Measurements from ENCODE around the gene LPP. TPM values are rescaled to one million over a fixed set of nuclear protein-coding genes. Genes with fewer than 3 reads are reported as not detected.

The LPP gene
- total RNA-seq, 1 donor from 2014 or later = 93.9 TPM

DNA sequence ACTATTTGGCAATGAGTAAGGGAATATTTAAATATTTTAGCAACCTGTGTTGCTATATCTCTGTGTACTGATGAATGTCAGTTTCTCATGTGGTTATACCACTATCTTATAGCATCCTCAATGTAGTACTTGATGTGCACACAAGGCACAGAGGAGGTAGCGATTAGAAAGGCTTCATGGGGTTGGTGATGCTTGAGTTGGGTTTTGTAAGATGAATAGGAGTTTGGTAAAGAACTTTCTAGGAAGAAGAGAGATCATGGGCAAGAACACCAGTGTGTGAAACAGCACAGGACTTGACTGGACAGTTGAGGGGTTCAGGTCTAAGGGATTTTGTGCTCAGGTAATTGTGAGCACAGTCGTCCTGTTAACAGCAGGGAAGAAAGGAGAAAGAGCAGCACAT is 38.1 kb downstream of the LPP start:
- DNase-seq (ENCODE audit: low read depth) = no peak
- no peak overlapping the region for H3K4me3 ChIP-seq (ENCODE audit: low read depth, low read length)
- TF ChIP-seq, protein P1, sequence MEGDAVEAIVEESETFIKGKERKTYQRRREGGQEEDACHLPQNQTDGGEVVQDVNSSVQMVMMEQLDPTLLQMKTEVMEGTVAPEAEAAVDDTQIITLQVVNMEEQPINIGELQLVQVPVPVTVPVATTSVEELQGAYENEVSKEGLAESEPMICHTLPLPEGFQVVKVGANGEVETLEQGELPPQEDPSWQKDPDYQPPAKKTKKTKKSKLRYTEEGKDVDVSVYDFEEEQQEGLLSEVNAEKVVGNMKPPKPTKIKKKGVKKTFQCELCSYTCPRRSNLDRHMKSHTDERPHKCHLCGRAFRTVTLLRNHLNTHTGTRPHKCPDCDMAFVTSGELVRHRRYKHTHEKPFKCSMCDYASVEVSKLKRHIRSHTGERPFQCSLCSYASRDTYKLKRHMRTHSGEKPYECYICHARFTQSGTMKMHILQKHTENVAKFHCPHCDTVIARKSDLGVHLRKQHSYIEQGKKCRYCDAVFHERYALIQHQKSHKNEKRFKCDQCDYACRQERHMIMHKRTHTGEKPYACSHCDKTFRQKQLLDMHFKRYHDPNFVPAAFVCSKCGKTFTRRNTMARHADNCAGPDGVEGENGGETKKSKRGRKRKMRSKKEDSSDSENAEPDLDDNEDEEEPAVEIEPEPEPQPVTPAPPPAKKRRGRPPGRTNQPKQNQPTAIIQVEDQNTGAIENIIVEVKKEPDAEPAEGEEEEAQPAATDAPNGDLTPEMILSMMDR (conservative IDR thresholded peaks at IDR 0.05; ENCODE audit: low read depth, low read length) = no peak

DNA sequence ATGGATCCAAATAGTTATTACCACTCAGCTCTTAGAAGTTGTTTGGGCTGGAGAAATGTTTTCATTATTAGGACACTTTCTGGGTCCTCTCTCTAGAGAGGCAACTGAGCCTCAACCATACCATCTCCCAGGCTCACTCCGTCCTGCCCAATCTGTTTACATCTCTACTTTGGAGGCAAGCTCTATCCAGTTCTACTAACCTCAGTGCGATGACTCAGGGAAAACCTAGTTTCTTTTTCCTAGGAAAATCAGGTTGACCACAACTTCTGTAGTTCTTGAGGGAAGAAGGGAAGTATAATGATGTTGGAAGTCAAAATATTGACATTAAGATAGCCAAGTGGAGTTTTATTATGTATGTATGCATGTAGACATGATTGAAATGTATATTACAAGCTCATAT is 40.4 kb downstream of the LPP start:
- TF ChIP-seq, protein P1 (conservative IDR thresholded peaks at IDR 0.05; ENCODE audit: low read depth, low read length) = no peak
- no peak for DNase-seq (ENCODE audit: low read depth)
- H3K4me3 ChIP-seq (ENCODE audit: low read depth, low read length) = no peak overlapping the region

DNA sequence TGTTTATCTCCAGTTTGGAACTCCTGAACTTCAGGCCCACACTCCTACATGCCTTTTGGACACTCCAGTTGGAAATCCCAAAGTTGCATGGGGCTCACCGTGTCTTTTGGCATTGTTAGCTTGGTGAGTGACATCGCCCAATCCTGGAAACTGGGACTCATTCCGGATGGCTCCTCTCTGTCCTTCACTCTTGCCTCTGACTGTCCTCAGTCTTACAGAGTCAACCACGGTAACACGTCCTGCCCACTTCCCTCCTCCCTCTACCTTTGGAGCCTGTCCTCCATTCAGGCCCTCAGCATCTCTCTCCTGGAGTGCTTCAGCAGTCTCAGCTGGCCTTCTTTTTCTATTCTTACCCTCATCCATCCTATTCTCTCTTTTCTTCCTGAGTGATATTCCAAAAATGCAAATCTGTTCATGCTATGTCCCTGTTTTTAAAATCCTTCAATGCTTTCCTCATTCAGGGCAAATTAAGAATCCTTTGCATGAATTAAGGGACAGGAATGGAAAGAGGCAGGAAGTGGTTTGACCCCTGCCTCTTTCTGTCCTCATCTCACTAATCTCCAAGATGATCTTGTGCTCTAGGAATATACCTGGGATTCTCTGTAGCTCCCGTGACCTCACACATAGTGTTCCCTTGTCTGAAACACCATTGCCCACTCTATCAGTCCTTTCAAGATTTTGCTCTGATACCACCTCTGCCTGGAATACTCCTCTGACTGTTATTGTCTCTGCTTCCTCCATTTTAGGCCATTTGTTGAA is 42.5 kb downstream of the LPP start:
- no peak overlapping the region for H3K4me3 ChIP-seq (ENCODE audit: low read depth, low read length)
- DNase-seq (ENCODE audit: low read depth) = no peak

DNA sequence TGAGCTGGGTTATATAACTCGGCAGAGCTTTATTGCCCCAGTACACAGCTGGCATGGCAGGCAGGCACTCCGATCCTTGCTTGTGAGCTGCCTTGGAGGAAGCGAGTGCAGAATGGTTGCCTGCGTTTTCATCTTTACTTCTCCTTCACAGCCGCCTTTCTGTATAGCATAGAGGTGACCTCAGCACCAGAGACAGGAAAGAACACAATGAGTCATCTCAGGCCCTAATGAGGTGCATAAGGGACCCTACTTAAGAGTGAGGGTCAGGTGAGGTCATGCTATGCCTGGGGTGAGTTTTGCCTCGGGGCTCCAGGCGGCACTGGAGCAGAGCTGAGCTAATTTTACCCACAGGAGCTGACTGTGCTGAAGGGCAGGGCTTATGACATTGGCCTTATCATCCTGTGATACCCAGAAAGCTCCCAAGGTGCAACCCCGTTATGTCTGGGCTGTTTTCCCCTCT is 43.5 kb downstream of the LPP start:
- TF ChIP-seq, protein P1 (conservative IDR thresholded peaks at IDR 0.05; ENCODE audit: low read depth, low read length) = no peak
- no peak overlapping the region for H3K4me3 ChIP-seq (ENCODE audit: low read depth, low read length)
- DNase-seq (ENCODE audit: low read depth) = no peak

More for the DNA sequence above, 42.5 kb downstream of the LPP start:
- TF ChIP-seq, protein P1 (conservative IDR thresholded peaks at IDR 0.05; ENCODE audit: low read depth, low read length) = no peak

DNA sequence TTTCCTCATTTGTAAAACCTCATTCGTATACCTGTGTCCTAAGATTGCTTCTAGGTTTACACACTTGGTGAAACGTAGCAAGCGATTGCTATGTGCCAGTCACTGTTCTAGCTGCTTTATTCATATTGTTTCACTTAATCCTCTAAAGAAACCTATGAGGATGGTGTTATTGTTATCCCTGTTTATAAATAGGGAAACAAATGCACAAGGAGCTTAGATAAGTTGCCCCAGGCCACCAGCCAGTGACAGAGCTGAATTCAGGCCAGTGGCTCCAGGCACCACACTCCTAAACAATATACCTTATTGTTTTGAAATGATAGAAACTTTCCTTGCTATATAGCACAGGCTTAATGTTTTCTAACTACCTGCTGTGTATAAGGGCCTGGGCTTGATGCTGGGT is 44.0 kb downstream of the LPP start:
- DNase-seq (ENCODE audit: low read depth) = no peak
- TF ChIP-seq, protein P1 (conservative IDR thresholded peaks at IDR 0.05; ENCODE audit: low read depth, low read length) = no peak
- no peak overlapping the region for H3K4me3 ChIP-seq (ENCODE audit: low read depth, low read length)

DNA sequence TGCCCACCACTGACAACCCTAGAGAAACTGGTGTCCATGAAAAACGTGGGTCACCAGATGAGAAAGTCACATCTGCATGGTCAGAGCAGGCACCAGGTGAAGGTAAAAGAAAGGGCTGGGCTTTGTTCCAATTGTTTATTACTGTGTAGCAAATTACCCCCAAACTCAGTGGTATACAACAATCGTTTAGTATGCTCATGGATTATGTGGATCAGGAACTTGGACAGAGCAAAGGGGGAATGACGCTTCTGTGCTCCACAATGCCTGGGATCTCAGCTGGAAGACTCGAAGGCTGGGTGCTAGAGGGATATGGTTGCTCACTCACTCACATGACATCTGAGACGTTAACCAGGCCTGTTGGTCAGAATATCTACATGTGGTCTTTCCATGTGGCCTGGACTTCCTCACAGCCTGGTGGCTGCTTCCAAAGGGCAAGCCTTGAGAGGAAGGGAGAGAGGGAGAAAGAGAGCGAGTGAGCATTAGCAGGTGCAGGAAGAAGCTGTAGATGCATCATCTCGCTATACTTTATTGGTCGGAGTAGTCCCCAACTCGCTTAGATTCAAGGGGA is 44.9 kb downstream of the LPP start:
- no peak for DNase-seq (ENCODE audit: low read depth)
- TF ChIP-seq, protein P1 (conservative IDR thresholded peaks at IDR 0.05; ENCODE audit: low read depth, low read length) = no peak
- no peak overlapping the region for H3K4me3 ChIP-seq (ENCODE audit: low read depth, low read length)
